HG02970 (cell line): Measurements from ENCODE around the gene HBS1L.

Experiments used
- ATAC-seq: cut with Tn5 transposase; IDR thresholded peaks from one replicate; pipeline ENCODE4 v1.9.1; 2021; ENCODE audit warnings: mild to moderate bottlenecking, moderate library complexity, moderate number of reproducible peaks; ENCODE audit not compliant: unreplicated experiment, low FRiP score

HBS1L gene

GRCh38 chr6:135004399-135004798, 50.2 kb downstream of the HBS1L start:
- no peak for ATAC-seq

DNA sequence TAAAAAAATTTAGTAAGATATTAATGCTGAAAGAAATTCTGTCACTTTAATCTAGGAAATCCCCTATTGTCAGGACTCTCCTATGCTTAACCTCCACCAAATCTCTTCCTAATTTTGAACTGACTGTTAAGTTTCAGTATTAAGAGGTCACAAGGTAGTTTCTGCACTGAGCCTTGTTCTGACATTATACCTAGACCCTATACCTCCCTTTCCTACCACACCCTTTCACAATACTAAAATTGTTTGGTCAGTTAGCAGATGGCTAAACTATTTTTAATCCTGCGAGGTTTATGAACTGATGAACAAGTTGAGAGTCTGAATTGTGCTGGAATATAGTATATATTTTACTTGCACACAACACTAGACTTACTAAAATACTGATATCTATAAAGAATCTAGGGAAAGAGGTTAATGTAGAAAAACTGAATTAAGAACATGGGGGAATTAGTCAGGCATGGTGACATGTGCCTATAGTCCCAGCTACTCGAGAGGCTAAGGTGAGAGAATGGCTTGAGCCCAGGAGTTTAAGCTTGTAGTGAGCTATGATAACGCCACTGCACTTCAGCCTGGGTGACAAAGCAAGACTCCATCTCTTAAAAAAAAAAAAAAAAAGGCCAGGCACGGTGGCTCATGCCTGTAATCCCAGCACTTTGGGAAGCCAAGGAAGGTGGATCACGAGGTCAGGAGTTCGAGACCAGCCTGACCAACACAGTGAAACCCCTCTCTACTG, 51.5 kb downstream of the HBS1L start:
- ATAC-seq, result peak; percentile 86

- ATAC-seq, result no peak
Observed at GRCh38 chr6:135002229-135002844, 52.3 kb downstream of the HBS1L start.

DNA sequence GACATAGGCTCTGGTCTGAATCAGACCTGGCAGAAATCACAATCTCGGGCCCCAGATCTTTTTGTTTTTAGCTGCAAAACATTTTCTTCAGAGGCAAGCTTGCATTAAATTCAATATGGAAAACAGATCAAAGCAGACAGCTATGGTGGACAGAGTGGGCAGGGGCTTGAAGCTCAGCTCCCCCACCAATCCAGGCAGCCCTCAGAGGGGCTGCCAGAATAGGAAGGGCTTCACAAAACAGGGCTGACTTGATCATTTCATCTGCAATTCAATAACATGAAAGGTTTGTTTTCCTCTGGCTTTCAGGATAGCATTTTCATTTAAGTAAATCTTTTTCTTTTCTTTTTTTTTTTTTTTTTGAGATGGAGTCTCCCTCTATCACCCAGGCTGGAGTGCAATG, 55.5 kb downstream of the HBS1L start:
- ATAC-seq, result no peak

DNA sequence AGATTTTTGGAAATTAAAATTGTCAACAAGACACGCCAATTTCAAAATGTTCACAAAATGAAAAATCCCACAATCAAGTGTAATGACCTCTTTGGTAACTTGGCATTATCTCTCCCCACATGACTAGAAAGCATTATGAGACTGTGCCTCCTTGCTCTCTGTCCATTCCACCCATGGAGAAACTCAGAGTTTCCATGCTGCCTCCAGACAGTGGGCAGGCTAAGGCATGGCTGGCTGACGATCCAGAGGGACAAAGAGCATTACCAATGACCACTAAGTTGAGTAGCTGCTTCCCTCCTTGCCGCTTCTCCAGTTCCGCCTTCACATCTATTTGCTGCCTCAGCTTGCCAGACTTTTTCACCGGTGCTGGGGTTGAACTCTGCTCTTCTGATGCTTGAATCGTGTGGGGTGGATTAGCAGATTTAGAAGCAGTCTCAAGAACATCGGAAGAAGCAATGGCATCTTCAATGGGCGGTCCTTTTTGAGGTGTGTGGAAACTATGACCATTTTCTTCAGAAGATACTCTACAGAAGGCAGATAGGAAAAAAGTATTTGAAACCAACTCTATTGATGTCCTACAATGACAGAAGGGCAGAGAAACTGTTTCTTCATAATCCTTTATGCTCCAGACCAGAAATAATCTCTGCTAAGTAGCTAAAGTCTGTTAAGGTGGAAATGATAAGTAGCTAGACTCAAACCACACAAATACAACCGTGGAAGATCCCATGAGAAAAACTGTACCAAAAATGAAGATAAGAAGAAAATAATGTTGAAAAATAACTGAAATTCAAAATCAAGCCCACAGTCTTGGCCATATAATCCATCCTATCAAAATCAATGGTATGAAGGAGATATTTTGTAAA, 57.3 kb downstream of the HBS1L start:
- no peak for ATAC-seq

DNA sequence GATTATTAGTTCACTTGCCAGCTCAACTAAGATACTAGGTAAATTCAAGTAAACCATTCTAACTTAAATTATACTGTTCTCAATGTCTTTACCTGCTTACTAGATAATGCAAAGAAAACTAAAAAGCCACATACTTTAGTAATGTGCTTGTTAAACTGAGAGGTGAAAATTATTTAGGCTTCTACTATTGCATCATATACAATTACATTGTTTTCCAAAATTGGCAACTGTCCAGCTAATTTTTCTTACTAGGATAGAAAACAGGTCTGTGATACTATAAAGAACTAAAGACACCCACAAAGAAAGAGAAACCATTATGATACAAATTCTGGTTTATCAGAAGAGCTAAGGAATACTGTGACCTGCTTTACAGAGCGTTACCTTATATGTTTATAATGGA, 59.1 kb downstream of the HBS1L start:
- no peak for ATAC-seq

GRCh38 chr6:134994431-134994830, 60.2 kb downstream of the HBS1L start:
- no peak for ATAC-seq

DNA sequence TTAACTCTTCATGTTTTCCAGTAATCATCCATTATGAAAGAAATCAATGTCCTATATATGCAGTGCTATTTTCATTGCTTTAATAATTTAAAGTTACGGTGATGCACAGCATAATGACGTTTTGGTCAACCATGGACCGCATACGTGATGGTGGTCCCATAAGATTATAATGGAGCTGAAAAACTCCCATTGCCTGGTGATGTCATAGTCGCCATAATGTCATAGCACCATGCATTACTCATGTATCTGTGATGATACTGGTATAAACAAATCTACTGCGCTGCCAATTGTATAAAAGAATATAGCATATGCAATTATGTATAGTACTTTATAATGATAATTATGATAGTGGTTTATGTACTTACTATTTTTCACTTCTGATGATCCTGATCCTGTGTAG, 62.5 kb downstream of the HBS1L start:
- ATAC-seq, result no peak

- ATAC-seq, result no peak
Observed at GRCh38 chr6:134990262-134990661, 64.4 kb downstream of the HBS1L start.

GRCh38 chr6:134984821-134985220, 69.8 kb downstream of the HBS1L start:
- no peak for ATAC-seq

DNA sequence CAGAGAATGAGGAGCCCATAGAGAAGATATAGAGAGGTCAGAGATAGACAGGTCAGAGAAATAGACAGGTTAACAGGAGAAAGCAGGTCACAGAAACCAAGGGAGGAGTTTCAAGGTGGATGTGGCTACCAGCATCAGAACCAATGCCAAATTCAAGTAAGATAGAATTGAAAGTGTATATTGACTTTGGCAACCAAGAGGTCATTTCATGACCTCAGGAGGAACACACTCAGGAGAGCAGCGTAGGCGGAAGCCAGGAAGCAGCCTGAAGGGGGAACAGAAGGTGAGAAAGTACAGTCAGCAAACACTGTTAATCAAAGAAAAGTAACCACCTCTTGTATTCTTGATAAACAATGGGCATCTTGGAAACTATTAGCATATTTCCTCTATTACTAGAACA, 70.8 kb downstream of the HBS1L start:
- no peak for ATAC-seq

- no peak for ATAC-seq
Observed at GRCh38 chr6:134982161-134982560, 72.5 kb downstream of the HBS1L start.

DNA sequence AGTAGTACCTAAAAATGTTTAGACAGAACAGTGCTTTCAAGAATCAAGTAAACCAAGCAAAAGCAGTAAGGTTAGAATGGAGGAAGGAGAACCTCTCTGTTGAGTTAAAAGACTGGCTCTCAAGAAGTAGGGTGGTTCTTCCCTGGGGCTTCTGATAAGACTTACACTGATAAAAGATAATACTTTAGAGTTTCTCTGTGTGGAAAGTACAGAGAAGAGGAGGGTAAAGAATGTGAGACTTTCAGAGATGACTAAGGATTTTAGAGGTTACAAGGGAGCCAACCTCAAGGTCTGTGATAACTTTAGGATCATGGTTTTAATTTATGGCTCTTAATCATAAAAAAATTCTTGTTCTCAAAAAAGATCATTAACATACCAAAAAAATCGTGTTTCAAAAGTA, 73.8 kb downstream of the HBS1L start:
- ATAC-seq, result no peak

DNA sequence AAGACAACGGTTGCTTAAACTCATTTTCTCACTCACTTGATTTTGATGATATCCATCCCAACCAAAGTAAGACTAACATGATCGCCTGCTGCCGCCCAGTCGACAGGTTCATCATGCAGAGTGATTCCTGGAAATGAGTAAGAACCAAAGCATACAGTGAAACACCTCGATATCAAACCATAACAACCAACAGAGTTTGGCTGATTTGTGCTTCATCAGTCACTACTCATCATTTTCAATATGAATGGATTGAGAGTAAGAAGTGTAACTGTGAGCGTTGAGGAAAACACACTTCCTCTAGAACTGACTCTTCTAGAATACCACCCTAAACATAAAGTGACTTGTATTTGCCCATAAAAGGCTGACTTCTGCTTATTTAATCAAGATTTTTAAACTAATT, 75.5 kb downstream of the HBS1L start:
- peak; percentile 60 for ATAC-seq

DNA sequence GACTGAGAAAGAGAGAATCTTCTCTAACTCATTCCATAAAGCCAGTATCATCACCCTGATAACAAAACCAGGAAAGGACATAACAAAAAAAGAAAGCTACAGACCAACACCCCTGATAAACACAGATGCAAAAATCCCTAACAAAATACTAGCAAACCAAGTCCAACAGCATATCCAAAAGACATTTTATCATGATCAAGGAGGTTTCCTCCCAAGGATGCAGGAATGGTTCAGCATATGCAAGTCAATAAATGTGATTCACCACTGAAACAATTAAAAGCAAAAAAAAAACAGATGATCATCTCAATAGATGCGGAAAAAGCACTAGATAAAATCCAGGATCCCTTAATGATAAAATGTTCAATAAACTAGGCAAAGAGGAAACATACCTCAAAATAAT, 80.3 kb downstream of the HBS1L start:
- no peak for ATAC-seq

- no peak for ATAC-seq
Observed at GRCh38 chr6:134967711-134968110, 86.9 kb downstream of the HBS1L start.

- no peak for ATAC-seq
Observed at GRCh38 chr6:134964451-134965203, 90.0 kb downstream of the HBS1L start.

- no peak for ATAC-seq
Observed at GRCh38 chr6:134962421-134962820, 92.2 kb downstream of the HBS1L start.

GRCh38 chr6:134961366-134961765, 93.3 kb downstream of the HBS1L start:
- no peak for ATAC-seq

GRCh38 chr6:134959603-134960002, 95.0 kb downstream of the HBS1L start:
- ATAC-seq, result no peak

DNA sequence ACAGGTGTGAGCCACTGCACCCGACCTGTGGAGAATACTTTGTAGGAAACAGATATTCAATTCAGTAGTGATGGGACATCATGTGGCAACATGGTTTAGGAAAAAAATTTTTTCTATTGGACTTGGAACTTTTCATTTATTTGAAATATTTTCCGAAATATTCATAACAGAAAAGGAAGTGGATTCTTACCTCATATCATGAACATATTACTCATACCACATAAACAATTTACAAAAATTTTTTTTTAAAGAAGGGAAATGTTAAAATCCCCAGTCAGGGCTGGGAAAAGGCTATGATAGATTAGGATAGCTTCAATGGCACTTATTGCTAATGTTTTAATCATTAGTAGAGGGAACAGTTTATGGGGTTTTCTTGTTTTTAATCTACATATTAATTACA, 97.9 kb downstream of the HBS1L start:
- ATAC-seq, result no peak
